GM03348 (cell line): ENCODE data around the gene RAB12.
"Not testable (repeated sequence)": the region's sequence is repeated elsewhere in the genome, so short reads cannot be mapped to it uniquely, and the experiment has no call there.

Source experiments
- DNase-seq: peaks from one replicate; pipeline ENCODE4 v3.0.0; 2012; ENCODE audit warnings: low spot score

The RAB12 gene

GRCh38 chr18:8608795-8609658 lies at the start of gene RAB12:
Gene RAB12, plus strand, starts transcription at chr18:8609437. Its CDS starts 3 bp downstream, at chr18:8609440.
- DNase-seq = peak; percentile 97

- no peak for DNase-seq
Measured at GRCh38 chr18:8559612-8560186, 49.5 kb upstream of the RAB12 start.

GRCh38 chr18:8561123-8561910 lies 47.9 kb upstream of the RAB12 start:
- DNase-seq = no peak

DNA sequence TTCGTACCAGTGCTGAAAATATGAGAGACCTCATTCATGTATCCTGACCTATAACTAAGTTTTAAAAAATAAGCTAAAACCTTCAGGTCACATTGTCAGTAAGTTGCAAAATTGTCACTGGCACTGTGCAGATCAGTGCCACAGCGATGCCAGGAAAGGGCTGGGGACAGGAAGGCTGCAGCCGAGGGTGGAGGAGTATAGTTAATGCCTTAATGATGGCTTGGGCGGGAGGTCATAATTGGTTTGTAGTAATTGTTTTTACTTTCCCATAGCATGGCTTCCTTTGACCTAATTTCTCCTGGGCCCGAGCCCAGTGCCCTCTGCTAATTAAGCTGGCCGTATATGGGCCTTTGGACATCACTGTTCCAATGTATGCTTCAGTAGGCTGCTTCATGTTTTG lies 47.2 kb upstream of the RAB12 start:
- DNase-seq = no peak

DNA sequence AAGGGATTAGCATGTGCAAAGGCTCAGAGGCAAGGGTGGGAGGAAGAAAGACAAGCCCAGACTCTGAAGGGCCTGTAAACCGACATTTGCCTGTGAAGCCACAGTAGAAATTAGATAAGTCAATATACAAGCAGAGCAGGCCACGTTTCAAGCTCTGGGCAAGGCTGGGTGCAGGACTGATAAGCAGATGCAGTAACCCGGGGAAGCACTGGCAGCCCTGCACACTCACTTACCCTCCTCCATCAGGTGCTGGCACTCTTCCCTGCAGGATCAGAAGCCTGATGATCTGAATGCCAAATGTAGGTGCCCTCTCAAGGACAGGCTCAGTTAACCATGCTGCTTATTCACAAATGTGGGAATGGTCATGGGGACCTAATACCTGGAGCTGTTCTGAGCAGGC lies 46.3 kb upstream of the RAB12 start:
- no peak for DNase-seq

- DNase-seq = no peak
Measured at GRCh38 chr18:8571399-8571798, 37.8 kb upstream of the RAB12 start.

- not testable (repeated sequence) for DNase-seq
Measured at GRCh38 chr18:8573766-8574165, 35.5 kb upstream of the RAB12 start.

DNA sequence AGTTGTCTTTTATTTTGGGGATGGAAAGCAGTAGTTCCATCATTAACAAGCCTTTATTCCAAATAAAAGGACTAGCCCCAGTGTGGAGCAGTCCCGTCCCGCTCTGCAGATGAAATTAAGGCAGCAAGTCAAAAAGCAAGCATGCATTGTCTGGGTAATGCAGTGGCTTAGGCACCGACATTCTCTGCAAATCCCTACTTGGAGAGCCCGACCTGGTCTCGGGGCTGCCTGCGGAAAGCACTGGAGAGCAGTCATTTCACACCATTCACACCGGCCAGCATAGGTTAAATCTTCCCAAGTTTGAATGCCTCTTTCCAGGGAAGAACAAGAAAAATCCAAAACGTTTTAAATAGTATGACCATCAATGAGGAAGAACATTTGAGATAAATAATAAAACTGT lies 24.4 kb upstream of the RAB12 start:
- no peak for DNase-seq

DNA sequence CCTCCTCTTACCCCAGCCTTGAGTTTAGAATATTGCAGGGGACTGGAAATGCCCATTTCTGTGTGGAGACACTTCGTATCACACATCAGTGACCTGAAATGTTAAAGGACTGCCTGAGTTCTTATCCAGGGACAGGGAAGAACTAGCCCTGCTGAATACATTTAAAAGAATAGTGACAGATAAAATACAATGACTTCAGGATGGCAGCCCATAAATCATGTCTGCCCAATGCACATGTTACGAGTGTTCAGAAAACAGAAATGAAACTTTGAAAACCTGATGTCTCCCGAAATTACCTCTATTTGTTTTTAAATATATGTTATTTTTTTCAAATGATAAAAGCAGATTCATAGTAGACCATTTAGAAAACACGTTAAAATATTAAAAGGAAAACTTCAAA lies 22.3 kb upstream of the RAB12 start:
- no peak for DNase-seq

GRCh38 chr18:8595445-8595844 lies 13.8 kb upstream of the RAB12 start:
- DNase-seq = no peak

GRCh38 chr18:8601277-8602032 lies 7.8 kb upstream of the RAB12 start:
- no peak for DNase-seq

GRCh38 chr18:8602040-8602439 lies 7.2 kb upstream of the RAB12 start:
- no peak for DNase-seq

DNA sequence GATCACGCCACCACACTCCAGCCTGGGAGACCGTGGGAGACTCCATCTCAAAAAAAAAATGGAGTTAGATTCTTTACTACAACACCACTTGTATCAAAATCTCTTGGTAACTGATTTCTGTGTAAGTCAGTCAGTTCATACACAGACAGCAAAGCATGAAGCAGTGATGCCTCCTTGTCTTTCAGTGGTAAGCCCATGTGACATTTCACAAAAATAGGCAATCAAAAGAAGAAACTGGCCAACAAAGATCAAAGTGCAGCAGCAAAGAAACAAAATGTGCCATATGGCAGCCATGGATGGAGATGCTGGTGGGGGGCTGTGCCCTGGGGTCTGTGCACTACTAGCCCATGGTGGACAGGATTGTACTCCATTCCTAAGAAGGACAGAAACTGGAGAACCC lies 6.7 kb upstream of the RAB12 start:
- no peak for DNase-seq

DNA sequence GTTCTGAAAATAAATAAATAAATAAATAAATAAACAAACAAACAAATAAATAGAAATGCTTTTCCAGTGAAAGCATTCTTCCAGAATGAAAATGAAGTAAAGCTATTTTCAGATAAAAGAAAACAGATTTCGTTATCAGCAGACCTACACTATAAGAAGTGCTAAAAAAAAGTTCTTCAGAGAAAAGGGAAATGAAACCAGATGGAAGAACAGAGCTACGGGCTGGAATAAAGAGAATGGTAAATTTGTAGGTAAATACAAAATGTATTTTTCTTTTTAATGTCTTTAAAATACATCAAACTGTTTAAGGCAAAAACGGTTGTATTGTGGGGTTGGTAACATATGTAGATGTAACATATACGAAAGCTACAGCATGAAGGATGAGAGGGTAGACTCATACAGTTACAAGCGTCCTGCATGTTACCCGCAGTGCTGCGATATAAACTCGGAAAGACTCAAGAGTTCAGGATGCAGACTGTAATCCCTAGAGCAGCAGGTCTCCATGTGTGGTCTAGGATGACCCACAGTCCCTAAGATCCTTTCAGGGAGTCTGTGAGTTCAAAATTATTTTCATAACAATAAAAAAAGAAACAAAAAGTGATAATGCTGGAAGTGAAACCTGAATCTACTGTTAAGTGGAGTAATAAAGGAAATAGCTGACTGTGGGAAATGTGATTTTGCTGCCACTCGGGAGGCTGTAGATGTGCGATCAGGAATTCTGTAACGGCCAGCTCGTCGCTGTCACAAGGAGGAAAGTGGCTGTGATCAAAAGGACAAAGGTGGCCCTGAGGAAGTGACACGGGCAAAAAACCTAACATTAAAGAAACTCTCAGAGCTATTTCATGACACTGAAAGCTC lies 5.3 kb upstream of the RAB12 start:
- no peak for DNase-seq

DNA sequence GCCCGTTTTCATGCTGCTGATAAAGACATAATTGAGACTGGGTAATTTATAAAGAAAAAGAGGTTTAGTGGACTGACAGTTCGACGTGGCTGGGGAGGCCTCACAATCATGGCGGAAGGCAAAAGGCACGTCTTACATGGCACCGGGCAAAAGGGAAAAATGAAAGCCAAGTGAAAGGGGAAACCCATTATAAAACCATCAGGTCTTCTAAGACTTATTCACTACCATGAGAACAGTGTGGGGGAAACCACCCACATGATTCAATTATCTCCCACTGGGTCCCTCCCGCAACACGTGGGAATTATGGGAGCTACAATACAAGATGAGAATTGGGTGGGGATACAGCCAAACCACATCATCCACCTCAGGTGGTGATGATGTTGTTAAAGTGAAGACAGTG lies 3.3 kb upstream of the RAB12 start:
- DNase-seq = no peak

DNA sequence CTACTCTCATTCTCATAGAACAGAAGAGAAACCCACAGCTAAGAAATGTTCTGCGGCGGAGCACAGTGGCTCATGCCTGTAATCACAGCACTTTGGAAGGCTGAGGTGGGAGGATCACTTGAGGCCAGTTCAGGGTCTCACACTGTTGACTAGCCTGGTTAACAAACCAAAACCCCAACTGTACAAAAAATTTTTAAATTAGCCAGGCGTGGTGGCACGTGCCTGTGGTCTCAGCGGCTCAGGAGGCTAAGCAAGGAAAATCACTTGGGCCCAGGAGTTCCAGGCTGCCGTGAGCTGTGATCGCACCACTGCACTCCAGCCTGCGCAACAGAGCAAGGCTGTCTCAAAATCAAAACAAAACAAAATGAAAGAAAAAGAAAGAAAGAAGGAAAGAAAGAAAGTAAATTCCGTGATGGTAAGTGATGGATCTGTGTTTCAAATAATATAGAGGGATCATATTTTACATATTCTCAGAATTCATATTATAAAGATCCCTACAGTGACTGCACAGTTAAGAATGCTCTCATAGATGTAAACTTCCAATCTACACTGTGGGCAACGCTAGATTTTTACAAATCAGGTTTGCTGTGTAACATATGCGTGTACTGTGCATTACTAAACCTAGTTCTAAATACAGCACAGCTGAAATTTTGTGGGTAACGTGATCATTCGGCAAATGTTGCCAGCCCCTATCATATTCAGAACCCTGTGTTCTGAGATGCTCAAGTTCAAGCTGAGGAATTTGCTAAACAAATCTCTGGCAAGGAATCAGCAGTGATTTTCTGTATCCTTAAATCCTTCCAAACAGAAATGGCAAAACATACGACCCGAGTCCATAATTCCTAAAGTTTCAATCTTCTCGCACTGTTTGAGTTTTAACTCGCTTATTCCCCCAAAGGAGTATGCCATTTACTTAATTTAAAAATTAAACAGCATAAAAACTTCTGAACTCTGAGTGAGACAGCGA lies 1.2 kb upstream of the RAB12 start:
- no peak for DNase-seq

GRCh38 chr18:8609659-8610458 lies 622 bp downstream of the RAB12 start:
- DNase-seq = peak; percentile 42

DNA sequence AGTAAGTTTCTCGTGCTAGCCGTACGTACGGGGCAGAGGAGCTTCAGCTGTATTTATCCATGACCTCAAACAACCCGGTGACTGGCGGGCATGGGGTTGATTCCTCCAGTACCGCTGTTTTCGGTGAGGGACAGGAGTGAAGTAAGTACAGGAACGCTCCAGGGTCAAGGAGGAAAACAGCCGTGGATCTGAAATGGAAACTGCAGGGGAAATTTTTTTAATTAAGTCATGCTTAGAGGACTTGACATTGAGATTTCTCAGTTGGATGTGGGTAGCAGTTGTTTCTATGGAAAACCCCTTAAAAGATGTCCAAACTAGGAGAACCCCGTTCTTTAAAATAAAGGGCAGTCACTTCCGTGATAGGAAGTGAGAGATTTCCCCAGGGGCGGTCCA lies 1.2 kb downstream of the RAB12 start:
- no peak for DNase-seq

GRCh38 chr18:8611916-8612576 lies 2.8 kb downstream of the RAB12 start:
- DNase-seq = no peak
